ENCODE data around the gene GKN2. TPM values are rescaled to one million over a fixed set of nuclear protein-coding genes. Genes with fewer than 3 reads are reported as not detected.
A peak's percentile ranks its signal among the peaks of the same experiment; 100 is the strongest.

Gene GKN2
- total and polyA plus RNA-seq, 2 of the 13 experiments (the other 11 are each of a cell fraction or from before 2014, with no cell fraction given): not detected

DNA sequence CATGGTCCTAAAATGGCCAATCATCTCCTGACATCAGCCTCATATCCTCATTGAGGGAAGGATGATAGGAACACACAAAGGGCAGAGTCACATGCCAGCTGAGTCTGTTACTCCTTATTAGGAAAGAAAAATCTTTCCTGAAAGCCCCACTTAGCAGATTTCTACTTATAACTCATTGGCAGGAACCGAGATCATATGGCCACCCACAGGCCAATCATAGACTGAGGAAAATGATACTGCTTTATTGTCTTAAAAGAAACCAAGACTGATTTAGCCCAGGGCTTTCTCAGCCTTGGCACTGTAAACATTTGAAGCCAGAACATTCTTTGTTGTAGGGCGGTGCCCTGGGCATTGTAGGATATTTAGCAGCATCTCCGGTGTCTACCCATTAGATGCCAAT is 18.7 kb downstream of the GKN2 start:
- POLR2A ChIA-PET: no interaction called here
- TF ChIP-seq SALL2 (CRISPR knock-in tag; IDR thresholded peaks at IDR 0.05): no peak
- TF ChIP-seq, protein P1, sequence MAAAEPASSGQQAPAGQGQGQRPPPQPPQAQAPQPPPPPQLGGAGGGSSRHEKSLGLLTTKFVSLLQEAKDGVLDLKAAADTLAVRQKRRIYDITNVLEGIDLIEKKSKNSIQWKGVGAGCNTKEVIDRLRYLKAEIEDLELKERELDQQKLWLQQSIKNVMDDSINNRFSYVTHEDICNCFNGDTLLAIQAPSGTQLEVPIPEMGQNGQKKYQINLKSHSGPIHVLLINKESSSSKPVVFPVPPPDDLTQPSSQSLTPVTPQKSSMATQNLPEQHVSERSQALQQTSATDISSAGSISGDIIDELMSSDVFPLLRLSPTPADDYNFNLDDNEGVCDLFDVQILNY (CRISPR knock-in tag; conservative IDR thresholded peaks at IDR 0.05): no peak
- TF ChIP-seq TFDP2 (CRISPR knock-in tag; IDR thresholded peaks at IDR 0.05): no peak
- H3K4me3 ChIP-seq (replicated peaks in 1 of 3; ENCODE audit: insufficient read depth in 1 of 3, low read depth in 2 of 3, low read length in 3 of 3): no peak overlapping the region
- ATAC-seq (no peak), FAIRE-seq (no peak), DNase-seq (ENCODE audit: low spot score) (no peak)
- H3K36me3 ChIP-seq (replicated peaks in 1 of 2; ENCODE audit: control insufficient read depth in 1 of 2, insufficient read depth in 2 of 2, low read length in 2 of 2): no peaks in the 10 kb centered on the region
- H3K4me1 ChIP-seq (ENCODE audit: insufficient read depth, low read length): no peaks in the 10 kb centered on the region
- CTCF ChIA-PET (ENCODE audit: low intra/inter-chr PET ratio, low total read pairs): no interaction called here
- peaks cover 0 to 32% of the 10 kb centered on the region in 2 experiments; a peak in 3 of 5 replicates for H3K27me3 ChIP-seq (ENCODE audit: control insufficient read depth in 1 of 2, insufficient read depth in 2 of 2, low read length in 2 of 2)
- no peak overlapping the region for H3K4me2 ChIP-seq (ENCODE audit: low read depth, low read length)
- no peaks in the 10 kb centered on the region for H3K9me3 ChIP-seq (ENCODE audit: low read length)
- no TSS peak for BruUV-seq (replicated peaks)
- WGBS (ENCODE audit: low lambda C conversion rate): 19% methylated on average over 3 of the region's 3 CpGs
- intact Hi-C loops (cut with micrococcal nuclease; ENCODE audit: unreplicated experiment) (no loop called here), in situ Hi-C loops (cut with HindIII; ENCODE audit: extremely low pct_ligation_motif_present, low pct_unique_long_range_greater_than_20kb) (no loop called here)
- no peak overlapping the region for H3K27ac ChIP-seq (ENCODE audit: extremely low read length, insufficient read depth, low read length)
- H3K79me2 ChIP-seq (ENCODE audit: insufficient read depth, low read length): no peaks in the 10 kb centered on the region
- H2AFZ ChIP-seq (ENCODE audit: low read length): no peak overlapping the region
- H3K9ac ChIP-seq (ENCODE audit: insufficient read depth, low read depth, low read length): no peak overlapping the region
- no peaks in the 10 kb centered on the region for H4K20me1 ChIP-seq (ENCODE audit: insufficient read depth, low read length)

DNA sequence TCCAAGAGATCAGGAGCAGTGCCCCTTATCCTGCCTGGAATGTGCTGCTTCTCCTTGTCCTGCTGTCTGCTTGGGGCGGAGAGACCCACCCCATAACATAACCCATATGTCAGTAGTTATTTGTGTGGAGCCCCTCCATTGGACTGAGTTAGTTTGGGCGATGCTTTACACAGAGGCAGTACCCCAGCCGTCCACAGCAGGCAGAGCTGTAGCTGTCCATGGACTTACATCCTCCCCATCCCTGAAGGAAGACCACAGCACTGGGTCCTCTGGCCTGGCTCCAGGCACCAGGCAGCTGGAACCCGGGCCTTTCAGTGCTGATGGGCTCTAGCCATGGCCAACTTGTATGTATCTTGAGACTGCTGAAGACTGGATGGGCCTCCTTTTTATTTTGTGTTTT is 20.3 kb downstream of the GKN2 start:
- H3K27me3 ChIP-seq (ENCODE audit: control insufficient read depth in 1 of 2, insufficient read depth in 2 of 2, low read length in 2 of 2): peaks cover 0 to 39% of the 10 kb centered on the region in 2 experiments; a peak in 3 of 5 replicates
- FAIRE-seq: no peak
- H3K36me3 ChIP-seq (replicated peaks in 1 of 2; ENCODE audit: control insufficient read depth in 1 of 2, insufficient read depth in 2 of 2, low read length in 2 of 2): no peaks in the 10 kb centered on the region
- H3K4me2 ChIP-seq (ENCODE audit: low read depth, low read length): no peak overlapping the region
- 3% methylated on average over 4 of the region's 4 CpGs for WGBS (ENCODE audit: low lambda C conversion rate)
- CTCF ChIA-PET (ENCODE audit: low intra/inter-chr PET ratio, low total read pairs): no interaction called here
- peak; percentile 89 for ATAC-seq
- POLR2A ChIA-PET: no interaction called here
- H3K4me1 ChIP-seq (ENCODE audit: insufficient read depth, low read length): no peaks in the 10 kb centered on the region
- no peak overlapping the region for H3K9ac ChIP-seq (ENCODE audit: insufficient read depth, low read depth, low read length)
- no peak for DNase-seq (ENCODE audit: low spot score)
- no peak overlapping the region for H3K4me3 ChIP-seq (replicated peaks in 1 of 3; ENCODE audit: insufficient read depth in 1 of 3, low read depth in 2 of 3, low read length in 3 of 3)
- H2AFZ ChIP-seq (ENCODE audit: low read length): no peak overlapping the region
- intact Hi-C loops (cut with micrococcal nuclease; ENCODE audit: unreplicated experiment): no loop called here
- no peaks in the 10 kb centered on the region for H3K9me3 ChIP-seq (ENCODE audit: low read length)
- H4K20me1 ChIP-seq (ENCODE audit: insufficient read depth, low read length): no peaks in the 10 kb centered on the region
- H3K79me2 ChIP-seq (ENCODE audit: insufficient read depth, low read length): no peaks in the 10 kb centered on the region
- no TSS peak for BruUV-seq (replicated peaks)
- no peak overlapping the region for H3K27ac ChIP-seq (ENCODE audit: extremely low read length, insufficient read depth, low read length)
- in situ Hi-C loops (cut with HindIII; ENCODE audit: extremely low pct_ligation_motif_present, low pct_unique_long_range_greater_than_20kb): no loop called here
- TF ChIP-seq ZNF331 (CRISPR knock-in tag; IDR thresholded peaks at IDR 0.05) (no peak), ISX (CRISPR knock-in tag; conservative IDR thresholded peaks at IDR 0.05) (no peak), ZNF180 (CRISPR knock-in tag; IDR thresholded peaks at IDR 0.05; ENCODE audit: borderline replicate concordance, low read depth) (no peak), ZNF446 (CRISPR knock-in tag; IDR thresholded peaks at IDR 0.05) (no peak), TIGD3 (CRISPR knock-in tag; IDR thresholded peaks at IDR 0.05; ENCODE audit: borderline replicate concordance) (no peak), ZNF264 (CRISPR knock-in tag; IDR thresholded peaks at IDR 0.05) (no peak), NAIF1 (CRISPR knock-in tag; IDR thresholded peaks at IDR 0.05; ENCODE audit: borderline replicate concordance) (no peak), FOXP1 (IDR thresholded peaks at IDR 0.05) (no peak), FOXP1 (CRISPR knock-in tag; IDR thresholded peaks at IDR 0.05) (no peak), CEBPB (IDR thresholded peaks at IDR 0.05; ENCODE audit: borderline replicate concordance, low read depth, low read length) (no peak)
